Left renal pelvis (tissue), 4 donors: ENCODE results near the gene NACC2. TPM values are rescaled to one million over a fixed set of nuclear protein-coding genes. Genes with fewer than 3 reads are reported as not detected.

Source experiments
- DNase-seq, 4 donors: peaks; one replicate each; pipeline ENCODE4 v3.0.0-alpha.2; 2013; ENCODE audit warnings: low read depth in 4 of 4, low spot score in 3 of 4
- polyA plus RNA-seq, 4 donors: library from polyadenylated mRNA; unstranded; fragments of 120-200 nt; gene quantifications; one replicate each; pipeline ENCODE4 v1.2.1, GENCODE V29; 2013; ENCODE audit not compliant: insufficient read length in 4 of 4

The NACC2 gene
- polyA plus RNA-seq, 4 donors = 5.3 to 9.4 (median 7.4) TPM

DNA sequence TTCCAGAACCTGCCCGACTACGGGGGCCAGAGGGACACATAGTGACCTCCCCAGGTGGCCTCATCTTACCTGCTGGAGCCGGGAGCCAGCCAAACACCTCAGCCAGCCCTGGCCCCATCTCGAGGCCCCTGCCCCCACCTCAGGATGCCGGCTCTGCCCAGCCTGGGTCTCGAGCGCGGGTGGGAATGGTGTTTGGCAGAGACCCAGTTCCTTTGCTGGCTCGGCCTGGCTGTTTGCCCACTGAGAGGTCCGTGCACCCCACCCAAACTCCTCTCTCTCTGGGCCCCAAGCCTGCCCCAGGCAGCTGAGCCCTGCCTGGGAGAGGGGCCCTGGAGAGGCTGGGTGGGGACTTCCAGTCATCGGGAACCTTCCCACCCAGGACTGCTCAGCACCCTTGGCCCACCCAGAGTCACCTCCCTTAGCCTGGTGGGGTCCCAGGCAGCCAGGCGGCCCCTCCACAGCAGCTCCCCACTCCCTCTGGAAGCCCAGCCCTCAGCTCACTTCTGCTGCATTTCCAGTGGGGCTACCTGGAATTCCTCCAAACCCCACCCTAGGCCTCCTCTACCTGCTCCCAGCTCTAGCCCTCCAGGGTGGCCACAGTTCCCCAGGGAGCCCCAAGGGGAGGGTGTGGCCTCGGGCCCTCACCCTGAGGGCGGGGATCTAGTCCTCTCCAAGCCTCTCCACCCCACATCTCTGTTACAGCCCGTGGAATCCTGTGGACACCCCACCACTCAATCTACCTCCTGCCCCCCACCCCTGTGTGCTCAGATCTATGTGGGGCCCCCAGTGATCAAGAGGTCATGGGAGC is 91.5 kb downstream of the NACC2 start:
- DNase-seq = no peak

DNA sequence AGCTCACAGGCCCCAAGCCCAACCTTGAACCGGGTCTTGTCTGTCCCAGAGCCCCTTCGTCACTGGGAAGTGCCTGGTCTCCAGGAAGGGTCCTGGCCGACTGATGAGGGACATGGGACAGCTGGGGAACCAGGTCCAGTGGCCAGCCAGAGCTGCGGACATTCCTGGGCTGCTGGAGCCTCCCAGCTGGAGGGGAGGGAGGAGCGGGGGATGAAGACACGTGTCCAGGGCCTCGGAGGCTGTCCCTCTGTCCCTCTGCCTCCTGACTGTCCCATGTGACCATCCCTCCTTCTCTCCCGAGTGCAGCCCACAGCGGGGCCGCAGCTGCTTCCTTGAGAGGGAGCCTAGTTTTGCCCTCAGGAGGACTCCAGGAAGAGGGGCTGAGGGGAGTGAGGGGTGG is 92.2 kb downstream of the NACC2 start:
- DNase-seq = no peak

- no peak for DNase-seq
These were observed 92.9 kb downstream of the NACC2 start for GRCh38 chr9:136002215-136002614.

- DNase-seq = no peak
These were observed 93.9 kb downstream of the NACC2 start for GRCh38 chr9:136001231-136001630.

GRCh38 chr9:135998410-135999071 is 96.5 kb downstream of the NACC2 start:
- no peak for DNase-seq

DNA sequence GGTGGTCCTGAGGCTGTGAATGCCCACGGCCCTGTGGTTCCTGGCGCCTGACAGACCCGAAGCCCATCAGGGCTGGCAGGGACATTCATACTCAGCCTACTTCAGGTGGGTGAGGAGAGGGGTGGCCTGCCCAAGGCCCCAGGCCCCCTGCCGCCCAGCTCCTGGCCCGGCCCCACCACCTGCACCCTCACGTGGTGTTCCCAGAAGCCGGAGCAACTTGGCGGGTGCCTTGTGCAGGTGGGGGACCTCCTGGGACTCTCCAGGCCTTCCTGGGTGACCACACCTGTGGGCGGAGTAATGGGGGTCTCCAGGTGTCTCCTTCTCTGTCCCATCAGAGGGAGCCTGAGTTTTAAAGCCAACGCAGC is 97.1 kb downstream of the NACC2 start:
- DNase-seq = no peak

DNA sequence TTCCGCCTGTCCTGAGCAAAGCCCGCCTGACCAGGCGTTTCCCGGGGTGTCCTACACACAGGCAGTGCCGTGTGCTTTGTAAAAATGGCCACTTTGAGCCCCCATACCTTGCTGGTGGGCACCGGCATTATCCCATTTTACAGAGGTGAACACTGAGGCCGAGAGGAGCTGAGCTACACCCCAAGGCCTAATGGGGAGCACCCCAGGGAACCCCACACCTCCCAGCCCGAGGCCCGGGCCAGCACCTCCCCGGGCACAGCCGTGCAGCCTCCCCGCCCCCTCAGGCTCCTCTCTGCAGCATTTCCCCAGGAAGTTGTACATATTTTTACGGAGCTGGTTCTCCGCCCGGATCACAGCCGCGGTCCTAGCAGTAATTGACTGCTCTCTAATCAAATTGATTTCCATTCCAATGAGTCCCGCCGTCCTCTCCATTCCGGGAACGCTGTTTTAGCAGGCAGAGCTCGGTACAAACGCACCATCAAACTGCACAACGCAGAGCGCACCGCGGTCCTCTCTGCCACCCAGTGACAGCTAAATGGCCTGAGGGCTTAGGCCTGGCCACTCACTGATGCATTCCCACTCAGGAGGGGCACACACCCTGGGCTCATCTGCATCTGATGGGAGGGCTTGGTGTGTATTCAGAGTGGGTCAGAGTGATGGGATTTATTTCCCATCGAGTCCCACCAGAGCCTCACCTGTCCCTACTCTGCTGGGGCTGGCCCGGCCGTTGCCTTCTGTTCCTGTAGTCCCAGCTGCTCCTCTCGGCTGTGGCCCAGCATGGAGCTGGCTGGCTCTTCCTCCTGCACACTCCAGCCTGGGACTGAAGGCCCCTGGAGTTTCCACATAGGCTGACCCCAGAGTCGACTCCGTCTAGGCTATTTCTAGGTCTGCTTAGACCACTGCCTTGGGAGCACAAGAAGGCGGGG is 97.7 kb downstream of the NACC2 start:
- DNase-seq = no peak

GRCh38 chr9:135995816-135996215 is 99.3 kb downstream of the NACC2 start:
- DNase-seq = no peak

- DNase-seq = no peak
These were observed 100.4 kb downstream of the NACC2 start for GRCh38 chr9:135994501-135995192.

DNA sequence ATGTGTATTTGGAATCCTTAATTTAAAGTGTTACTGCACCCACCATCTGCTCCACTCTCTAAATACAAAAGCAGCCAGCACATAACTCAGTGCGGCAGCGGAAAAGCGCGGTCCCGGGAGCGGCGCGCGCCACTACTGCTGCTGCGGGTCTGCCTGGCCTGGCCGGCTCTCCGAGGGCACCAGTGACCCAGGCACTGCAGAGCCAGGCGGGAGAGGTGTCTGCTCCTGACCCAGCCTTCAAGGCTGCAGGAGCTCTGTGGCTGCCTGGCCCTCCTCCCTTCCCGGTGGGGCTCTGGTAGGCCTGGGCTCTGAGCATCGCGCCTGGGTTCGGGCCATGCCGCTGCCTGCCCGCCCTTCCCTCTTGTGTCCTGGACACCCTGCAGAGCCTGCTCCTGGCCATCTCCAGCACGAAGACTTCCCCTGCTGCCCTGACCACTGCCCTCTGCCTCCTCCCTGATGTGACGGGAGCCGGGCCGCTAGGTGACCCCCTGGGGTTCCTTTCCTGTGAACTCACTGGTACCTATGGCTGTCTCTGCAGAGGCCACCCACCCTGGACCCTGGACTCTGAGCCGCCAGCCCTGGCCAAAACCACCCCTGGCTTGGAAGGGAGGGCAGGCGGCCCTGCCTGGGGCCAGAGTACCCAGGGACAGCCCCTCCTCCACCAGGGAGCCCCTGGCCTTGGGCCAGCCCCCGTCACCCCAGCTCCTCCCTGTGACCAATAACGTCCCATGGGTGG is 101.2 kb downstream of the NACC2 start:
- DNase-seq = no peak

DNA sequence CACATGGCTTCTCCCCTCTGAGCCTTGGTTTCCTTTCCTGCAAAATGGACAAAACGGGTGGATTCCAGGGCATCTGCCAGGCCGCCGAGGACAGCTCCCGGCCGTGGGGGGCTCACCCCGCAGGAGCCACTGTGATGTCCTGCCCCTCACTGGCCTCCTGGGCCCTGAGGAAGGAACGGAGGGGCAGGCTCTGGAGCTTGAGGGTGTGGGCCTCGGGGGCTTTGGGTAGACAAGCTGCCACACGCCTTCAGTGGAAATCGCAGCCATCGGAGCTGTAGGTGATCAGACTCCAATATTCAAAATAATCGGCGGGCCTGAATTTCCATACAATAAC is 101.7 kb downstream of the NACC2 start:
- no peak for DNase-seq

DNA sequence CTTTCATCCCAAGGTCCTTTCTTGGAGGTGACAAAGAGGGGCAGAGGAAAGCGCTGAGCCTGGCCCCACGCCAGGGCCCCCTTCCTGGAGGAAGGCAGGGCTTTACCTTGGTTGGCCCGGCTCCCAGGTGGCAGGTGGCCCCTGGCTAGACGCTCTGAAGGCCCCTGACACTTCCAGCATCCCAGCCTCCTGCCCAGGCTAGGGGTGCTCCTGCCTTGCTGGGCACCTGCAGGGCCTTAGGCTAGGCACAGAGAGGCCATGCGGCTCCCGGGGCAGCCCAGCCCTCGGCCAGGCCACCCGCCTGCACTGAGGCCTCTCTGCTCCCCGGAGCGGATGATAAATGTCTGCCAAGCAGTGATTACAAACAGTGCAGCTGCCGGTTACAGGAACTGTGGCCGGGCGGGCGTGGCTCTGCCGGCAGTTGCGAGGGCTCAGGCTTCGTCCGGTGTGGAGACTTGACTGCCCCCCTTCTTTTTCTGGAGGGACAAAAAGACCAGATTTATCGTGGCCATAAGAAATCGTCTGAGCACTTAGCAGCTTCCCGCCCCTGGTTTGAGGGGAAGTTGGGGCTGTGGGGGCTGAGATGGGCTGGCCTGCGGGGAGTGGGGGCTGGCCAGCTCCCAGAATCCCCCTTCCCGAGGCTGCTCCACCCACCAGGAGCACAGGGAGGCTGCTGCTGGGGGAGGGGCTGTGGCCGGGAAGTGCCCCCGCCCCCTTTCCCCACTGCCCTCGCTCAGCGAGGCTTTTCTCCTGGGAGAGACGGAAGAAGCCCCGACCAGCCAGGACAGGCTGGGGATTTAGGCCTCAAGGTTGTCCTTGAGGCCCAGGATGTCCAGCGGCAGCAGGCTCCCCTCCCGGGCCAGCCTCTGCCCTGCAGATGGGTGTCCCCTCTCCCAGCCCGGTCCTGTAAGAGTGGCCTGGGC is 102.3 kb downstream of the NACC2 start:
- peak; percentile 58 to 84 (median 76) for DNase-seq

DNA sequence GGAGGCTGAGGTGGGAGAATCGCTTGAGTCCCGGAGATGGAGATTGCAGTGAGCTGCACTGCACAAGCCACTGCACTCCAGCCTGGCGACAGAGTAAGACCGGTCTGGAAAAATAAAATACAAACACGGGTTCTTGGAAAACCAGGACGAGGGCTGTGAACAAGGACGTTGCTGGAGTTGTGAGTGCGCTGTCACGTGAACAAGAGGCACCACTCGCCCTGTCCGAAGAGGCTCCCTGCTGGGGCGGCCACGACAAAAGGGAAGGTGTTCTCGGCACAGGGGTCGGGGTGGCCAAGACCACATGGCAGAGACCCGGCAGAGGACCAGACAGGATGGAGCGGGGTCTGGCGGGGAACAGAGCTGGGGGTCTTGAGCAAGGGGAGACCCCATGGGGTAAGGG is 103.3 kb downstream of the NACC2 start:
- DNase-seq = no peak

- no peak for DNase-seq
These were observed 104.3 kb downstream of the NACC2 start for GRCh38 chr9:135990468-135991429.

DNA sequence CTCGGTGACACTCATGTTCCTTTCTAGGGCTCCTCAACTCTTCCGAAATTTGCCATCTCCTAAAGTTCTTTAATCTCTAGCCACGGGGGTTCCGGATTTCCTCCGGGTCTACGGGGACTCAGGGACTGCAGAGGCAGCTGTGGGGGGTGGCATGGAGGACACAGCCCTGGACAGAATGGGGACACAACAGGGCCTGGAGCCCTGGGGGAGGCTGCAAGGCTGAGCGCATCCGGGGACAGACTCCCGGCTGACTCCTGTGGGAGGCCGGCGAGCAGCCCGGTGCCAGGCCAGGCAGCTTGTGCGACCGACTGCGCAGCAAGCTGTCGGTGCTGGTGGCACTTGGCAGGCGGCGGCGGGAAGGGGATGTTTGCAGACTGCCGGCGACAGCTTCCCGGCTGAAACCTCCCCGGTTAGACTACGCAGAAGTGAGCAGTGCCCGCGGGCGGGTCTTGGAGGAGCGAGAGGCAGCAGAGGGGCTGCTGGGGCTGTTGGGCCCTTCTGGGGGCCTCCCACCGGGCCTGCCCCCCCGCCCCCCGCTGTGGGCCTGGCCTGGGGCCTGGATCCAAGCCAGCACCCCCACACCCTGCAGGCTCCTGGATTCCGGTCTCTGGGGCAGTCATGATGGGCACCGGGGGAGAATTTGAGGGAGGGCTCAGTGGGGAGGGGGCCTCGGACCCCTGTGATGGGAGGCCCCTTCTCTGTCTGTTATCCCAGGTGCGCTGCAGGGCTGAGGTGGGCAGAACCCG is 105.2 kb downstream of the NACC2 start:
- no peak for DNase-seq

DNA sequence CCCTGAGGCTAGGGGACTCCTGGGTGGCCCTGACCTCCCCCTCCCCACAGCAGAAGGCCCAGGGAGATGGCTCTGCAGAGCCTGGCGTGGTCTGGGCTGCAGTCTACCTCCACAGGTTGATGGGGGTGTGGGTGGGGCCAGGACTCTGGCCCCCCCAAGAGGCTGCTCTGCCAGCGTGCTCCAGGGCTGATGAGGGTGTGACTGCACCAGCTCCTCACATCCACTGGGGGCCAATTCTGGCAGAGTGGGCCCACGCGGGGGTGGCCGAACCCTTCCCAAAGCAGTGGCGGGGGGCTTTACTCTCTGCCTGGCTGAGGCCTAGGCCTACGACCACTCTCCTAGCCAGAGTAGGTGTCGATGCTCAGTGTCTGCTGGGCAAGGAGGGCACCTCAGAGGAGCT is 105.9 kb downstream of the NACC2 start:
- no peak for DNase-seq

DNA sequence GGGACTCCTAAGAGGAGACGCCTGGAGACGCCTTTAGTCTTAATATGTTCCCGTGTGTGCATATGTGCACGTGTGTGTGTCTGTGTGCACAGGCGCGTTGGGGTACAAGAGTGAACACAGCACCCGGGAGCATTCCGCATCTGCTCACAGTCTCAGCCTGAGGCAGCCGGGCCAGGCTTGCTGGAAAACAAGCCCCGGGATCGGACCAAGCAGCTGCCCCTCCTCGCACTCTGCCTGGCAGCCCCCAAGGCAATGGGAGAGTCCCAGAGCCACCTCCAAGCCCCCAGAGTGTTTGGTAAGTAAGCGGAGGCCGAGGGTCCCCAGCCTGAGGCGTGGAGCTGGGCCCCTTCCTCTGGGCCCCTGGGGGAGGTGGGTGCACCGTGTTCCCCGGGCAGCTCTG is 106.6 kb downstream of the NACC2 start:
- DNase-seq = no peak
